HG03159 (cell line): Measurements from ENCODE around the gene DENND4C.
"Not testable (repeated sequence)": the region's sequence is repeated elsewhere in the genome, so short reads cannot be mapped to it uniquely, and the experiment has no call there.

ENCODE experiments used
- ATAC-seq: cut with Tn5 transposase; IDR thresholded peaks from one replicate; pipeline ENCODE4 v1.9.1; 2021; ENCODE audit warnings: mild to moderate bottlenecking, moderate library complexity; ENCODE audit not compliant: unreplicated experiment

Gene DENND4C

GRCh38 chr9:19230355-19231125, at the start of gene DENND4C:
TSS of gene DENND4C (plus strand) at chr9:19230693. CDS start at chr9:19276175, 45,482 bp downstream.
- ATAC-seq = peak; percentile 74

GRCh38 chr9:19180991-19181390, 49.5 kb upstream of the DENND4C start:
- ATAC-seq = no peak

- no peak for ATAC-seq
Observed at GRCh38 chr9:19181561-19181960, 48.9 kb upstream of the DENND4C start.

- ATAC-seq = peak; percentile 99
Observed at GRCh38 chr9:19184144-19184917, 46.2 kb upstream of the DENND4C start.

GRCh38 chr9:19185191-19185590, 45.3 kb upstream of the DENND4C start:
- ATAC-seq = no peak

GRCh38 chr9:19186232-19186631, 44.3 kb upstream of the DENND4C start:
- ATAC-seq = no peak

- no peak for ATAC-seq
Observed at GRCh38 chr9:19188771-19189170, 41.7 kb upstream of the DENND4C start.

GRCh38 chr9:19192202-19193028, 38.1 kb upstream of the DENND4C start:
- no peak for ATAC-seq

GRCh38 chr9:19193029-19193324, 37.5 kb upstream of the DENND4C start:
- ATAC-seq = no peak

GRCh38 chr9:19193358-19193973, 37.0 kb upstream of the DENND4C start:
- not testable (repeated sequence) for ATAC-seq

GRCh38 chr9:19198406-19198805, 32.1 kb upstream of the DENND4C start:
- no peak for ATAC-seq

GRCh38 chr9:19199012-19199411, 31.5 kb upstream of the DENND4C start:
- ATAC-seq = no peak

- no peak for ATAC-seq
Observed at GRCh38 chr9:19200229-19200628, 30.3 kb upstream of the DENND4C start.

- ATAC-seq = no peak
Observed at GRCh38 chr9:19201899-19202891, 28.3 kb upstream of the DENND4C start.

GRCh38 chr9:19203058-19203457, 27.4 kb upstream of the DENND4C start:
- ATAC-seq = no peak

- no peak for ATAC-seq
Observed at GRCh38 chr9:19208653-19209052, 21.8 kb upstream of the DENND4C start.

- ATAC-seq = no peak
Observed at GRCh38 chr9:19209188-19209587, 21.3 kb upstream of the DENND4C start.

- ATAC-seq = no peak
Observed at GRCh38 chr9:19213823-19214222, 16.7 kb upstream of the DENND4C start.

GRCh38 chr9:19216466-19216865, 14.0 kb upstream of the DENND4C start:
- no peak for ATAC-seq

GRCh38 chr9:19221326-19221725, 9.2 kb upstream of the DENND4C start:
- ATAC-seq = no peak
